HUES64 (cell line): ENCODE results near the gene DLG2. TPM values are rescaled to one million over a fixed set of nuclear protein-coding genes. Genes with fewer than 3 reads are reported as not detected.
"Not testable (repeated sequence)": the region's sequence is repeated elsewhere in the genome, so short reads cannot be mapped to it uniquely, and the experiment has no call there.

Experiments
- H3K27ac ChIP-seq: 2 replicates; pipeline ENCODE4 v1.7.0; 2013; ENCODE audit warnings: low read depth, low read length, inconsistent platforms
- H3K27me3 ChIP-seq: 2 replicates; pipeline ENCODE4 v1.6.1; 2013; ENCODE audit warnings: mild to moderate bottlenecking, low read length; ENCODE audit not compliant: insufficient read depth
- H3K36me3 ChIP-seq: 2 replicates; pipeline ENCODE4 v1.6.1; 2013; ENCODE audit warnings: mild to moderate bottlenecking, low read length; ENCODE audit not compliant: insufficient read depth
- H3K4me1 ChIP-seq: 2 replicates; pipeline ENCODE4 v1.6.1; 2013; ENCODE audit warnings: mild to moderate bottlenecking, low read length, moderate library complexity; ENCODE audit not compliant: insufficient read depth
- H3K4me3 ChIP-seq: 2 replicates; pipeline ENCODE4 v1.5.1; 2013; ENCODE audit warnings: mild to moderate bottlenecking, low read length, moderate library complexity
- H3K9ac ChIP-seq: 2 replicates; pipeline ENCODE4 v1.6.1; 2013; ENCODE audit warnings: mild to moderate bottlenecking, low read depth, low read length
- H3K9me3 ChIP-seq: 2 replicates; pipeline ENCODE4 v1.6.1; 2013; ENCODE audit warnings: low read depth, low read length; ENCODE audit not compliant: insufficient read depth
- WGBS: fragments of 150-250, 120-280 bp; methylation state at CpG from one replicate; pipeline ENCODE4 v1.1.7; 2013; ENCODE audit warnings: missing lambda C conversion rate; 5-methylcytosine and 5-hydroxymethylcytosine counted together
- polyA plus RNA-seq, 2 experiments: library from polyadenylated mRNA; stranded (reverse); fragments of 50-300 nt; gene quantifications; one replicate each; pipeline ENCODE4 v1.2.3, GENCODE V29; 2013

The DLG2 gene
- polyA plus RNA-seq (2013, experiment 1 of 2) = 4.2 TPM
- 4.4 TPM for polyA plus RNA-seq (2013, experiment 2 of 2)

- Histone ChIP-seq H3K36me3 (peaks cover 27% of the 10 kb centered on the region), H3K27me3 (no peaks in the 10 kb centered on the region), H3K4me1 (peaks cover 14% of the 10 kb centered on the region), H3K4me3 (peak within 1 kb of the TSS; percentile 92), H3K27ac (peak within 1 kb of the TSS; percentile 77; the same call in 1 of the 2 replicates), H3K9me3 (no peaks in the 10 kb centered on the region), H3K9ac (peak within 1 kb of the TSS; percentile 69)
- WGBS = 4% methylated on average over 23 of the region's 23 CpGs
Observed at GRCh38 chr11:85627332-85627997, at the start of gene DLG2. Gene DLG2, minus strand, starts transcription at chr11:85627344.

- Histone ChIP-seq H3K9ac (no peak overlapping the region), H3K4me1 (no peaks in the 10 kb centered on the region), H3K27me3 (peaks cover 13% of the 10 kb centered on the region; the same call in 1 of the 2 replicates), H3K9me3 (no peaks in the 10 kb centered on the region), H3K4me3 (no peak overlapping the region), H3K27ac (no peak overlapping the region), H3K36me3 (no peaks in the 10 kb centered on the region)
- WGBS = 97% methylated on average over 3 of the region's 3 CpGs
Observed at GRCh38 chr11:85673393-85673792, 46.2 kb upstream of the DLG2 start.

GRCh38 chr11:85672105-85672902 lies 45.2 kb upstream of the DLG2 start:
- no peak overlapping the region for H3K4me3 ChIP-seq
- no peaks in the 10 kb centered on the region for H3K9me3 ChIP-seq
- H3K27me3 ChIP-seq = peaks cover 13% of the 10 kb centered on the region; the same call in 1 of the 2 replicates
- H3K36me3 ChIP-seq = no peaks in the 10 kb centered on the region
- H3K9ac ChIP-seq = no peak overlapping the region
- H3K4me1 ChIP-seq = no peaks in the 10 kb centered on the region
- WGBS = 83% methylated on average over 8 of the region's 8 CpGs
- no peak overlapping the region for H3K27ac ChIP-seq

- H3K9me3 ChIP-seq, H3K36me3 ChIP-seq, H3K4me3 ChIP-seq, H3K9ac ChIP-seq, H3K4me1 ChIP-seq, H3K27ac ChIP-seq: not testable (repeated sequence)
- H3K27me3 ChIP-seq = peaks cover 13% of the 10 kb centered on the region; the same call in 1 of the 2 replicates
Observed at GRCh38 chr11:85670949-85671663, 44.0 kb upstream of the DLG2 start.

GRCh38 chr11:85668157-85668556 lies 41.0 kb upstream of the DLG2 start:
- Histone ChIP-seq H3K4me1 (no peaks in the 10 kb centered on the region; the same call in 1 of the 2 replicates), H3K4me3 (no peak overlapping the region), H3K36me3 (peaks cover 2% of the 10 kb centered on the region), H3K9me3 (no peaks in the 10 kb centered on the region), H3K27me3 (peaks cover 7% of the 10 kb centered on the region; the same call in 1 of the 2 replicates), H3K9ac (no peak overlapping the region), H3K27ac (no peak overlapping the region)
- no CpG with 5 or more reads among the region's 1 CpG for WGBS

GRCh38 chr11:85666687-85667086 lies 39.5 kb upstream of the DLG2 start:
- no peaks in the 10 kb centered on the region for H3K27me3 ChIP-seq
- 97% methylated on average over 3 of the region's 3 CpGs for WGBS
- H3K4me3 ChIP-seq = no peak overlapping the region
- H3K9ac ChIP-seq = no peak overlapping the region
- peaks cover 4% of the 10 kb centered on the region; the same call in 1 of the 2 replicates for H3K4me1 ChIP-seq
- H3K36me3 ChIP-seq = peaks cover 16% of the 10 kb centered on the region
- no peak overlapping the region for H3K27ac ChIP-seq
- H3K9me3 ChIP-seq = no peaks in the 10 kb centered on the region

- H3K27me3 ChIP-seq = no peaks in the 10 kb centered on the region
- peaks cover 13% of the 10 kb centered on the region; the same call in 1 of the 2 replicates for H3K4me1 ChIP-seq
- H3K4me3 ChIP-seq = no peak overlapping the region
- H3K9me3 ChIP-seq = no peaks in the 10 kb centered on the region
- no peak overlapping the region for H3K27ac ChIP-seq
- peaks cover 25% of the 10 kb centered on the region for H3K36me3 ChIP-seq
- peak overlapping the region; percentile 99 for H3K9ac ChIP-seq
- 91% methylated on average over 5 of the region's 5 CpGs for WGBS
Observed at GRCh38 chr11:85665733-85666132, 38.6 kb upstream of the DLG2 start.

- WGBS = 1% methylated on average over 67 of the region's 67 CpGs
- Histone ChIP-seq H3K9ac (peak within 1 kb of the TSS; percentile 99), H3K36me3 (peaks cover 34% of the 10 kb centered on the region), H3K9me3 (no peaks in the 10 kb centered on the region), H3K27ac (peak within 1 kb of the TSS; percentile 98), H3K4me3 (peak within 1 kb of the TSS; percentile 96), H3K4me1 (peaks cover 21% of the 10 kb centered on the region; the same call in 1 of the 2 replicates), H3K27me3 (no peaks in the 10 kb centered on the region)
Observed at GRCh38 chr11:85664615-85665481, 37.7 kb upstream of the DLG2 start, which contains the start of gene CREBZF. Gene CREBZF, minus strand, starts transcription at chr11:85665129. Its CDS starts 254 bp downstream, at chr11:85664875.

GRCh38 chr11:85663753-85664614 lies 36.8 kb upstream of the DLG2 start:
- H3K4me3 ChIP-seq = peak overlapping the region; percentile 96
- WGBS = under 1% methylated on average over 73 of the region's 73 CpGs
- peaks cover 42% of the 10 kb centered on the region for H3K36me3 ChIP-seq
- H3K27ac ChIP-seq = peak overlapping the region; percentile 98
- H3K9me3 ChIP-seq = no peaks in the 10 kb centered on the region
- H3K4me1 ChIP-seq = peaks cover 21% of the 10 kb centered on the region; the same call in 1 of the 2 replicates
- no peaks in the 10 kb centered on the region for H3K27me3 ChIP-seq
- peak overlapping the region; percentile 99 for H3K9ac ChIP-seq
